ENCODE measurements around the gene MMP1.

Gene MMP1

DNA sequence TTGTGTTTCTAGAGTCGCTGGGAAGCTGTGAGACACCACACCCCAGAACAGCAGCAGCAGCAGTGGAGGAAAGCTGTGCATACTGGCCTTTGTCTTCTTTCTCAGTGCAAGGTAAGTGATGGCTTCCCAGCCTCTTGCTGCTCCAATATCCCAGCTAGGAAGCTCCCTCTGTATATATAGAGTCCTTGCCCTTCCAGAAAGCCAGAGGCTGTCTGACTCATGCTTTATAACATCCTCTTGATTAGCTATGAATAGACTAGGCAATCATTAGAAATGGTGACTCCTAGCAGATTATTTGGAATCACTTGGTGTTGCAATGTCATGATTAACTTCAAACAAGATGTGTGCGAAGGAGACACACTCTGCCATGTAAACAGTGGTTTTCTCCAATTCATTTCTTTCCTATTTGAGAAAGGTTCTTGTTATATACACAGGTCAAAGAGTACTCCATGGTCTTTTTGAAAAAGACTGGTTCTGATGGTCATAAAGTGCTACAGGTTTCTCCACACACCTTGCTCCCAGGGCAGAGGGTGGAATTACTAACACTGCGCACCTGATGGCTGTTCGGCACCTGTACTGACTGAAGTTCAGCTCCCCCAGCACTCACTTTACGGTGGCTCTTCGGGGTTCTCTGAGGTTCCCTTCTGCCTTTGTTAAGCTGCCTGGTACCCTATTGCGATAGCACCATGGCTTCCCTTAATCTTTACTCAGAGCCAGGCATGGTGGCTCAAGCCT lies at the start of gene MMP1:
Gene MMP1, minus strand, starts transcription at position 149 of the 735 bp plus-strand sequence. Its CDS starts 68 bp downstream, at position 81.
- no peak for DNase-seq (ENCODE audit: low read depth, low spot score)

DNA sequence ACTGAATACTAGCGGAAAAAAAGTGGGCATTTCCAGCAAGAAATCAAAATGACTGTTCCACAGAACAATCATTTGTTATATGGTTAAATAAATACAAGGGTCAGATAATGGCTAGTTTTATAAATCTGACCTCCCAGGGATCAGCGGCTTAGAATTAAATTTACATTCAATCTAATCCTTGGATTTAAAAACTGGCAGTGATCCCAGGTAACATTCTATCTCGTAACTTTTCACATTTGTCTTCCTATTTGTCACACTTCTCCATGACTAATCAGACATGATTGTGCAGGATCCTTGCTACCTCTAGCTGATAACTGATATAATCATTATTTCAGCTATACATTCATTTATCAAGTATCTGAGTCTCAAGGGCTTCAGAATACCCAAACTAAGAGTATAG lies 48.3 kb upstream of the MMP1 start:
- DNase-seq (ENCODE audit: low read depth, low spot score) = no peak

DNA sequence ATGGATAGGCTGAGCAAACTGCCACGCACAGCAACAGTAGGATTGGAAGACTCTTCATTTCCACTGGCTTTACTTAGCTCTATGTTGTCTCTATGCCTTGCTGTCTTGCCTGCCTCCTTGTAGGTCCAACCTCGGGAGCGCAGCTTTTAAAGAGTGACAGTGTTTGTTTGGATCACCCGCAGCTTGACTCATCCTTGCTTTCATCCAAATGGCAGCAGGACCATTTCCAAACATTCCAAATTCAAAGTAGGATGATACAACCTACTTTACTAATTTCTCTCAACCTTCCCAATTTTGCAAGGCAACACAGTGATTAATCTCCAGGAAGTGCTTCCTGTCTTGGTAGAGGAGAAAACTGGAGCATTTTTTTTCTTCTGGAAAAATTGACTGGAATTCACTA lies 45.5 kb upstream of the MMP1 start, which contains the start of gene MMP3:
Gene MMP3, minus strand, starts transcription at position 121 of the 400 bp plus-strand sequence. Its CDS starts 63 bp downstream, at position 58.
- no peak for DNase-seq (ENCODE audit: low read depth, low spot score)

DNA sequence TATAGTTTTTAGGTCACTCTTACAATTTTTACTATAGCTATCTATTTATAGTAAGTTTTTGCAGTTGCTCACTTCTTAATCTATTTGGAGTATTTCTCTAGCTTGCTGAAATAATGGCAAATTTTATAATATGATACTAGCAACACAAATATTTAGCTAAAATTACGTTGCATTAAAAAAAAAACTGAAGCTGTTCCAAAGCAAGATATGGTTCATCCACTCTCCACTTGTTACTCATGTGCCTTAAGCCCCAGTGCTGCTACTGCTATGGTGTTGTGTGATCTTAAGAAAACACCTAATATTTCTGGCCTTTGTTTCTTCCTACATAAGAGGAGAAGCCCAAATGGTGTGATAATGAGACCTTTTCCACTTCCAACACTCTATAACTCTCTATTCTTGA lies 45.0 kb upstream of the MMP1 start:
- no peak for DNase-seq (ENCODE audit: low read depth, low spot score)

DNA sequence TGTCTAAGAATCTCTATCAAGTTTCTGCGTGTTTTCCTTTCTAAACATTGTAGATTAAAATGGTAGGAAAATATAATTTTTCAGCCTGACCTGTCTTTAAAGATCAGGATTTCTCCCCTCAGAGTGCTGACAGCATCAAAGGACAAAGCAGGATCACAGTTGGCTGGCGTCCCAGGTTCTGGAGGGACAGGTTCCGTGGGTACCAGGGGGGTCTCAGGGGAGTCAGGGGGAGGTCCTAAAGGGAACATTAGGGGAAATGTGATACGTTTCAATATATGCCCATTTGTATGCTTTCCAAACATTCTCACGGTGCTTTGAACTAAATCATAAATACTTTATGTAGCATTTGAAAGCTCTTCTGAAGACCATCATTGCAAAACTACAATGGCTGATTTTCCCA lies 42.1 kb upstream of the MMP1 start:
- no peak for DNase-seq (ENCODE audit: low read depth, low spot score)

DNA sequence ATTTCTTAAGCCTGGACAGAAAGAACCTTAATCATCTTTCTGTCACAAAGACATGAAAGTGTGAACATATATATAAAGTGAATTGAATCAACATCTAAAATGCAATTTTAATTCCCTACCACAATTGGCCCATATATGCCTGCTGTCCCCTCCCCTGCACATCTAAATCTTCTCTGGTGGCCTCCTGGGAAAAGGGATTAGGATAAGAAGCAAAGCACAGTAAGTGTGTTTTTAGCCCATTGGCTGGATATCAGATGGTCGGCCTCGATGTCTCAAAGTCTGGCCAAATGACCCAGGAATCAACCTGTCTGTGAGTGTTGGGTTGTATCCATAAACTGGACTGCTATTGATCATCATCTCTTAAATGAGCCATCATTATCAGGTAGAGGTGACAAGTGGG lies 39.7 kb upstream of the MMP1 start:
- DNase-seq (ENCODE audit: low read depth, low spot score) = no peak

DNA sequence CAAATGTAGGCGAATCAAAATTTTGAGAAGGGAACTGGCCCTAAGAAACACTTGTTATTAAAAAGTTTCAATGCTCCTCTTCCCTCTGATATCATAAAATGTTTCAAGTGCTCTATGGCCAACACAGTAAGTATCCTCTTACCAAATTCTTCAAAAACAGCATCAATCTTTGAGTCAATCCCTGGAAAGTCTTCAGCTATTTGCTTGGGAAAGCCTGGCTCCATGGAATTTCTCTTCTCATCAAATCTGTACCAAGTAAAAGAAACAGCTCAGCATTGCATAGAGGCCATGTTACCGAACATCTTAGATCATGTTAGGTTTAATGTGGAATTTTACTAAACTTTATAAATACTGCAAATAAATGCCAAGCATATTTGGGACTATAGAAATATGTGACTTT lies 39.2 kb upstream of the MMP1 start:
- DNase-seq (ENCODE audit: low read depth, low spot score) = no peak

DNA sequence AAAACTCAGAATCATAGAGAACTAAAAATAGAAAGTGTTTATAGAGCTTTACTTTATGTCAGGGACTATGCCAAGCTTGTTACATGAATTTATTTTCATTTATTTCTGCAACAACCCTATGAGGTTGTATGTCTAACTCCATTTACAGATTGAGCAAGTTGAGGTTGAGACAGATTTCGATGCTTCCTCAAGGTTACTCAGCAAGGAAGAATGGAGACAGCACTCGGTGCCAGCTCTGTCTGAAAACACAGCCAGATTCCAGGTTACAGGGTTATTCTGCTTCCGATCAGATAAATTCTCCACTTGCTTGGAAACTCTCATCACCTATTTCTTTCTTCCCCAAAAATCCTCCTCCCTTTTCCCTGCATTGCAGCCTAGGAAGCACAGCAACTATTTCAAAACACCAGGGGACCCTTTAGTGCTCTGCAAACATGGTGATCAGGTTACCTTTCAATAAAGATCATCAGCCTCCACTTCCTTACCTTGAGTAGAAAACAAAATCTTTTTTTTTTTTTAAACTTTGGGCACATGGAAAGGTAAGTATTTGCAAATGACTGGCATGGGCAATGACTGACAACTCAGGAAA lies 38.4 kb upstream of the MMP1 start:
- no peak for DNase-seq (ENCODE audit: low read depth, low spot score)

DNA sequence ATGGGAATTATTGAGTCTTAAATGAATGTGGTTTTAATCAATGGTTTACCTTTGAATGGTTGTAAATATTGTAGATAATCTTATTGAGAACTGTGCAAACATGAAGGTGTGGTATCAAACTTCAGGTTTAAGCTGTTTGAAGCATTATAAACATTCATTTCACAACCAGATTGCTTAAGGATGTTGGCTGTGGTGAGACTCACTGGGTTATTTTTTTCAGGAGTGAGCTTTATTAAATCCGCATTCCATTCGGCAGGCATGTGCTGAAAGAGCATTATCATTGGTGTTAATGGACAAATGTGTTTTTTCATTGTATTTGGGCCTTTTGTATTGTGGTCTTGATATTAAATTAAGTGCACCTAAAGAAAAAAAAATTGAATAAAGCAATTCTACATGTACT lies 35.8 kb upstream of the MMP1 start:
- DNase-seq (ENCODE audit: low read depth, low spot score) = no peak

DNA sequence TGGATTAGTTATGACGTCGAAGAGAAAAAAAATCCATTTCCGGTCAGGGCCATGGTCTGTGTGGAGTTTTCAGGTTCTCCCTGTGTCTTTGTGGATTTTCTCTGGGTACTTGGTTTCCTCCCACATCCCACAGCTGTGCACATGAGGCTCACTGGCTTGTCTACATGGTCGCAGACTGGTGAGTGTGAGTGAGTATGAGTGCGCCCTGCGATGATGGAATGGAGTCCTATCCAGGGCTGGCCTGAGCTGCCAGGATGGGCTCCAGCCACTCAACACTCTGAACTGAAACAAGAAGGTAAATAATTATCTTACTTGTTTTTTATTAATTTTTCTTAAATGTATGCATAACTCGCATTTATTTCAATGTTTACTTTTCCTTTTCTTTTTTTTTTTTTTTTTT lies 34.7 kb upstream of the MMP1 start:
- no peak for DNase-seq (ENCODE audit: low read depth, low spot score)

DNA sequence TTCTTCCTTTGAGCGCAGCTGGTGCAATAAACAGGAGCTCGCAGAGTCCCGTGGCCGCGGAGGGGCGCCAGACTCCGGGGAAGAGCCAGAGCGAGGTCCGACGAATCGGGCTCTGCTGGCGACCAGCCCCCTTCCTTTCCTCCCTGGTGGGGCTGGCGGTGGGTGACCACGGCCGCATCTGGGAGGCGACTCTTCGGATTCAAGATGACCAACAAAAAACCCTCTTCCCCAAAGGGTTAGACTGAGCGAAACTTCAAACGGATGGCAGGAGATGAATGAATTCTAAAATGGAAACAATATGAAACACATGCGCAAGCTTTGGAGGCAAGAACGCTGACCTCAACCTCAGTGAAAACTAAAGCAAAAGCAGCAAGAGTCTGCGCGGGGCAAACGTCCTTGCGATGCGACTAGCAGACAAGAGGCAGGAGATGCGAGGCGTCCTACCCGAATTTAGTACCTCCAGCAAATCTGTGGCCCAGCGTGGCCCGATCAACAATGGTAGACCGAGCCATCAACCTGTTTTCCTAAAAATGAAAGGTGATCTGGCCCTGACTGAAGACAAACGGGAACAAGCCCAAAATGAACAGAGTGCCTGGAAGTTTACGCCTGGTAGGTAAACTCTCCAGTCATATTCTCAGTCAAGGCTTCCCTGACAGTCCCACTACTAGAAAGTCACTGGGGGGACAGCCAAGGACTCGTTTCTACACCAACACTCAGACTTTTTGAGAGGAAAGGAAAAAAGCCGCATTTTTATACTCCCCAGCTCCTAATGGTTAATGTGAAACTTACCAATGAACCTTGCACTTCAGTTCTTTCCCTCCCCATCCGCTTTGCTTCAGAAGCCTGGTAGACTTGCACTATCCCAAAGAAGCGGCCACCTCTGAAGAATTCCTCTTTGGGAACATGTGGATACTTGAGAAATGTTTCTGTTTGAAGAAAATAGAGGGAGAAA lies 33.8 kb upstream of the MMP1 start:
- no peak for DNase-seq (ENCODE audit: low read depth, low spot score)

DNA sequence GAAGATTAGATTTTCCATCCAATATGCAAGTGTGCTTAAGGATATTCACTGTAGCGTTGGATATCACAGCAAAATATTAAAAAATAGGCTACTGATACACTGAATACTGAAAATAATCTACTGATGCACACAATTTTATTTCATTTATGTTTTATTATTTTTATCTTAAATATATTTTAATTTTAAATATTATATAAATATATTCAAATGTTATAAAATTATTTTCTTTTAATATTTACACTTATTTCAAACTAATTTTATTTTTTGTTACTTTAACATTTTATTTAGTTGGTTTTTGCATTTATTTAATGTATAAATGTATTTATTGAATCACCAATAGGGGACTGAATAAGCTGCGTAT lies 33.1 kb upstream of the MMP1 start:
- DNase-seq (ENCODE audit: low read depth, low spot score) = no peak

DNA sequence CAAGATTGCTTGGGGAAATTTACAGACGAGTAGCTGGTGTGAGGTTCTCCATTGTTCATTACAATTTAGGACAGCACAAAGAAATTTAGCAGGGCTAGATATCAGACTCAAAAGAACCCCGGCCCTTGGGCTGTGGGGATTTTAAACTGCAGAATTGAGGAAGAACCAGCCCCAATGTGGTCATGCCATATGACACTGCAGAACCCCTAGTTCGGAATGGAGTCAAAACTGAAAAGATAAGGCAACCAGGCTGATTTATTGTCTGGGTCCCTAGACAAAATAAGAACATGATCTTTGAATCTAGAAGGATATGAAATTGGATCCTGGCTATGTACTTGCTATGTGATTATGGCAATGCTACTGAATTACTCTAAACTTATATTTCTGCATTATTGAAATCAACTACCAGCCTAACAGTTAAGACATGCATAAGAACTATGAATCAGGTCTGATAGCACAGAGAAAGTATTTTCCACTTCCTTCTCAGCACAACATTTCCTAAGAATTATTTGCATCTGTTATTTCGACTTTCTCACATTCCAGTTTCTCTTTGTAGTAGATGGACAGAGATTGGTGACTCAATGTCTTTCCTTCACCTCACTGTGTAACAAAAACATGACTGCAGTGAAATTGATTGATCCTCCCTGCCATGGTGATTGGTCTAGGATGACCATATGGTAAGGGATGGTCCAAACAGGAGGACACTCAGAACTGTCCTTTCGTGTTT lies 32.2 kb upstream of the MMP1 start:
- DNase-seq (ENCODE audit: low read depth, low spot score) = no peak

DNA sequence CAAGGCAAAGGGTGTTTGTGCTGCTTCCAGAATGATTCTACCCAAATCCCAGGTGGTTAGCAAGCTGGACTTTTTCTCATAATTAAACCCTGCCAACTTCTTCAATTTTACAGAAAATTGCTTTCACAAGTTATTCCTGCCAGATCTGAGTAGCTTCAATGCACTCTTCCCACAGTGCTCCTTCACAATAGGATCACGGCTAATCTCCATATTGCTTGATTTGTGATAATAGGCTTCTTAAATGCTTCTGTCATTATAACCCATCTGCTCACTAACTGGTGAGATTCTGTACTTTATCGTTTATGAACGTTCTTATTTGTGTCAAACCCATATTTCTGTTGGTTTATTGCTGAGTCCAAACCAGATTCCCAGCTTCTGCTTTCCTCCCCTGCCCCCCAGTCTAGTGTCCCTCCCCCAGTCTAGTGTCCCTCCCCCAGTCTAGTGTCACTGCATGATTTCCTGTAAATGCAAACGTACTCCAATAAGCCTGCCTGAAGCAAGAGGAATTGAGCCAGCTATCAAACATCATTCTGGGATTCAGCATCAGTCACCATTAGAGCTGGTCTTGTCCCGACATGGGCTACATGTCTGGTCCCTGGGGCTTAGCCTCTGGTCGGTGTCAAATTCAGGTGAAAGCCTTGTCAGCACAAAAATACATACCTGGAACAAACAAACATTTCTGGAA lies 31.5 kb upstream of the MMP1 start:
- DNase-seq (ENCODE audit: low read depth, low spot score) = no peak

DNA sequence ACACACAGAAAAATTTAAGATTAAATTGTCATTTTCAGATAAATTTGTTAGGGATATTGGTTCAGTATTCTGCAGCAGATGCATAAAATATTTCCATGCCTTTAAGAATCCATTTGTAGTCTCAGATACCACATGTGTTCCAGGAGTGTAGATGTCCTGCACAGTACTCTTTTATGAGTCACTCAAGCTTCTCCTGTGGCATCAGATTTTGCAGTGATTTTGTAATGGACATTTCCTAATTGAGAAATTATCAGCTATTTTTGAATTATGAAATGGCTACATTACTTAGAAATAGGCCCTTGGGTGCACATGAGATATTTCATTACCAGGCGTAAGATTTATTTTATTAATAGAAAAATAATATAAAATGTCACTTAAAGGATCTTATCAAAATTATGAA lies 26.6 kb upstream of the MMP1 start:
- DNase-seq (ENCODE audit: low read depth, low spot score) = no peak

DNA sequence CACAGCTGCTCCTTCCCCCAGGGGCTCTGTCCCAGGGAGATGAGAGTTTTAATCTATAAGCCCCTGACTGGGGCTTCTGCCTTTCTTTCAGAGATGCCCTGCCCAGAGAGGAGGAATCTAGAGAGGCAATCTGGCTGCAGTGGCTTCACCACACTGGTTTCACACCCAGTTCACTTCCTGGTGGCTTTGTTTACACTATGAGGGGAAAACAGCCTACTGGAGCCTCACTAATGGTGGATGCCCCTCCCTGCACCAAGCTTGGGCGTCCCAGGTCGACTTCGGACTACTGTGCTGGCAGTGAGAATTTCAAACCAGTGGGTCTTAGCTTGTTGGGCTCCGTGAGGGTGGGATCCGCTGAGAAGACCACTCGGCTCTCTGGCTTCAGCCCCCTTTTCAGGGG lies 21.5 kb upstream of the MMP1 start:
- no peak for DNase-seq (ENCODE audit: low read depth, low spot score)

DNA sequence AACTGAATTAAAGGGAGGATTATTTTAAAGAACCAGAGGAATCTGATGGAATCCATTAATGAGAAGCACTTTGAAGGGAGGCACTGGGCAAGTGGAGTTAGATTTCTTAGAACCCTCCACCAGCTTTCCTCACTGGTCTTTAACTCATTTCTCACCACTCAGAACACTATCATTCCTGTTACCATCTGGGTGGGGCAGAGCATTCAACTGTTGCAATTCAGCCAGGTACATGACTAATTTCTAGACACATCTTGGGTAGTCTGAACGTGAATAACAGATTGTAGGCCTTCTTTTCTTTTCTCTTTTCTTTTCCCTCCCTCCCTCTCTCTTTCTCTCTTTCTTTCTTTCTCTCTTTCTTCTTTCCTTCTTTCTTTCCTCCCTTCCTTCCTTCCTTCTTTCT lies 15.5 kb upstream of the MMP1 start:
- DNase-seq (ENCODE audit: low read depth, low spot score) = no peak

DNA sequence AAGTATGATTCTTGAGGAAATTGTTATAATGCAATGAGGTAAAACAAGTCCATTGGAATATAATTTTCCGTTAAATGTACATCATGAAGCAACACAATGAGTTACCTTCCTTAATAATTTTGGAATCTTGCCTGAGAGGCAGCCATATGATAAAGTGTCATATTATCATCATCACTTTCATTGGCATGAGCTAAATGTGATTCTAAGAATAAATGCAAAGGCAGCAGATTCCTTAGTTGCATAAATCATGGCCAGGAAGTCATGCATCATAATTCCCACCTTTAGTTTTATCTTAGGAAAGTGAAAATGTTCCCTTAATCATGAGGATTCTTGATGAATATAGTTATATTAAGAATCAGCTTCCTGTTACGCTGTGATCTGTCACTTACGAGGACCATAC lies 14.2 kb upstream of the MMP1 start:
- no peak for DNase-seq (ENCODE audit: low read depth, low spot score)

DNA sequence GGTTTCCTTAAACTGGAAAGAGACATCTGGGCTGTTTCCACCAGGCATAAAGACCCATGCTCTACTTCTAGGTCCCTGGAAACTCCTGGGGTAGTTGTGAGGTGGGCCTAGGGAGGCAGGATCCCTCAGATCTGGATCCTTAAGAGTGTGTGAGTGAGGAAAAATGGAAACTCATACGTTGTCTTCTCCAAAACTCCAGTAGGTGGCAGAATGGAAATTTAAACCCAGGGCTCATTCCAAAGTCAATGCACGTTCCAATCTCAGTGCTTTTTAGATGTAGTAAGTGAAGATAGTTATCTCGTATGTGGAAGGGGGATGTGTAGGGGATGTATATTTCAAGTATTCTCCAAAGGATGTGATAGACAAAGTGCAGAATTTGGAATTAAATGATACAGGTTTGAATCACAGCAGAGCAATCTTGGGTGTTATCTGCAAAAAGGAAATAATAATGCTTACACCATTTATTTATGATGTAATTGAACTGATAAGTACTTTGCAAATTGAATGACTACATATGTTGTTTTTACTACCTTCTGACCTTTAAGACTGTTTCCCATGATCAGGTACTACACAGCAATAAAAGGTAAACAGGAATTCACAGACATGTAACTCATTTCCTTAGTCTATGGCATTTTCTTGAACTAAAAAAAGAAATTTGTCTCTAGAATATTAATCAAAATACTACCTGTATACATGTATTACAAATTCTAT lies 13.1 kb upstream of the MMP1 start:
- no peak for DNase-seq (ENCODE audit: low read depth, low spot score)

DNA sequence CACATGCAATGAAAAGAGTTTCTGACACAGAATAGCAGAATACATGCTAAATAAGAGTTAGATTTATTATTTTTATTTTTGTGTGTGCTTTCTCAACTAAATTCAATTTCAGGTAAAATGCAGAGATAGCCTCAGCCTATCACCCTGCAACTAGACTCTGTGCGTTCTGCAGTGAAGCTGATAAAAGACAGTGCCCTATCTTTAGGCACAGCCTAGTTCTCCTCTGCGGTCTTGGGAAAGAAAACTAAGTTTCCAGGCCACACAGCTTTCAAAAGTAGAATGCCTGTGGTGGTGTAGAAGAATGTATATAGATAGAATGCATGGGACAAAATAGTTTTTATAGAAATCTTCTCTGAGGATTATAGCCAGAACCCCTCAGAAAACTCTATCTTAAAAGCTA lies 12.0 kb upstream of the MMP1 start:
- no peak for DNase-seq (ENCODE audit: low read depth, low spot score)

DNA sequence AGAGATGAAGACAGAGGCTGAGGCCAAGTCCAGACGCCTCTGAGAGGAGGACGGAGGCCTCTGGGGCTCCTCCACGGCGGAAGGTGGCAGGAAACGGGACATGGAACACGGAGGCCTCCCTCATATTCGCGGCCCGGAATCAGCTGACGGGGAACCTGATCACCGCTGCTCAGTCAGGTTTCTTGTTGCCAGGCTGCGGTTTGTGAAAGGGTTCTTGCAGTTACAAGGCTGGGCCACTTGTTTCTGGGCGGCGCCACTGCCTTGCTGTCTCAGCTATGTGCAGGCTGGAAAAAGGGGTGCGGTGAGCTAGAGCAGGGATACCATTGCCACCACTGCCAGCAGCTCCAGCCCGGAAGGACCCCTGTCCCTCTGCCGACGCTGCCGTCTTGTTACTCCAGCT lies 10.0 kb upstream of the MMP1 start:
- DNase-seq (ENCODE audit: low read depth, low spot score) = peak; percentile 81

Measured in iPS DF 19.7 (cell line).